Activated naive CD8-positive, alpha-beta T cell treated with anti-CD3 and anti-CD28 coated beads for 36 hours (primary cell): ENCODE data around the gene ADAMTSL1. TPM values are rescaled to one million over a fixed set of nuclear protein-coding genes. Genes with fewer than 3 reads are reported as not detected.

Source experiments
- DNase-seq: peaks from one replicate; pipeline ENCODE4 v3.0.0; 2021
- H3K27ac Mint-ChIP-seq: one replicate; pipeline ENCODE4 v1.8.0; 2022; ENCODE audit warnings: mild to moderate bottlenecking, moderate library complexity, mixed read lengths
- H3K27me3 Mint-ChIP-seq: one replicate; pipeline ENCODE4 v1.8.0; 2022; ENCODE audit warnings: mild to moderate bottlenecking, mixed read lengths
- H3K36me3 Mint-ChIP-seq: one replicate; pipeline ENCODE4 v1.8.0; 2021; ENCODE audit warnings: mild to moderate bottlenecking, mixed read lengths
- H3K4me1 Mint-ChIP-seq: one replicate; pipeline ENCODE4 v1.8.0; 2021; ENCODE audit warnings: mixed read lengths
- H3K4me3 Mint-ChIP-seq: one replicate; pipeline ENCODE4 v1.8.0; 2022; ENCODE audit warnings: mild to moderate bottlenecking, moderate library complexity, mixed read lengths
- H3K9me3 Mint-ChIP-seq: one replicate; pipeline ENCODE4 v1.8.0; 2022; ENCODE audit warnings: mixed read lengths
- total RNA-seq, 2 experiments: library from RNA; stranded (reverse); gene quantifications; one replicate each; pipeline ENCODE4 v1.2.3, GENCODE V29; 2021

ADAMTSL1 gene
- total RNA-seq, 2 experiments from 2014 or later: not detected

DNA sequence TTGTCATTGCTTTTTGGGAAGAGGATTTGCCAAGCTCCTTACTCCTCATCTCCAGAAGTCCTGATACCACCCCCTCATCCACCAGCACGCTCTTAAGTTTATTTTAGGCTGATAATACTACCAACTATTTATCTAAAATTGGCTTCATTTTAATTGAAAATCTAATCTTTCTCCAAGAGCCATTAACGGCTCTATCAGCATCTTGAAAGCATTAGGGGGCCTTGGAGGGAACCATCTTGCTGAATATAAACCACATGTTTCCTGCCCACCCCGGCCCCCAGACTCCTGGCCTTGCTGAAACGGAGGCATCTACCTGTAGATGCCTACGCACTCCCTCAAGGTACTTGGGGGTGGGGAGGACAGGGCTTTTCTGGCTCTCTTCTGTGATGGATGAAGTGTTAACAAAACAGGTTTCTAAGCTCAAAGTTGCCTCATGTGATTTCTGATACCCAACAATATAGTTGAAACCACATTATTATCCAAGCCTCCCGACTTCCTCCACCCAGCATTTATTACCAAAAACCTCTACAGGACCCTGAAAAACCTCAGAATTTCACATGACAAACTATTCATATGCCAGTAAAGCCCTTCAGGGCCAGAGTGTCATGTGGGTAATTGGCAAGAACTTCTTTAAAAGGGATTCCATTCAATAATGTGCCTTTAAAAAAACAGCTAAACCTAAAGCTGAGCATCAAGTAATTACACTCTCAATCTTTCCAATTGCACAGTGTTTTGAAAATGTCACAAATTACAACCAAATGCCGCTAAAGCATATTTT is 462.3 kb downstream of the ADAMTSL1 start:
- no peaks in the 10 kb centered on the region for H3K4me1 Mint-ChIP-seq
- H3K4me3 Mint-ChIP-seq: no peak overlapping the region
- H3K27ac Mint-ChIP-seq: no peak overlapping the region
- no peaks in the 10 kb centered on the region for H3K27me3 Mint-ChIP-seq
- H3K36me3 Mint-ChIP-seq: no peaks in the 10 kb centered on the region
- peaks cover 1% of the 10 kb centered on the region for H3K9me3 Mint-ChIP-seq
- no peak for DNase-seq

DNA sequence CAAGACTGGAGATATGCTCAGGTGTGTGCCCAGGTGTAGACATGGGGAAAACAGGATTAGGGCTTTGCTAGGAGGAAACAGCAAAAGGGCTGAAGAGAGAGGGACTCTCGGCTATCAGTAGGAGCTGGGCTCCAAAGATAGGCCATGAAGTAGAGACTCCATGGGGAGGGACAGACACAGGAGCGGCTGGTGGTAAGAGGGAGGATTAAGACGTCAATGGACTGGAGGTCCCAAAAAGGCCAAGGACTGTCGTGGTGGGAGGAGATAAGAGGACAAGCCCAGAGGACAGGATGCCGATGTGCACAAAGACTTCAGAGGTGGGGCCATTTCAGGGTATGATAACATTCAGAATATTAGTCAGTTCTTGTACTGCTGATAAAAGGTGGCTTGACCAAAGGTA is 466.0 kb downstream of the ADAMTSL1 start:
- Mint-ChIP-seq H3K27ac (no peak overlapping the region), H3K4me1 (no peaks in the 10 kb centered on the region), H3K27me3 (peaks cover under 1% of the 10 kb centered on the region), H3K4me3 (no peak overlapping the region), H3K9me3 (no peaks in the 10 kb centered on the region), H3K36me3 (no peaks in the 10 kb centered on the region)
- DNase-seq: no peak

DNA sequence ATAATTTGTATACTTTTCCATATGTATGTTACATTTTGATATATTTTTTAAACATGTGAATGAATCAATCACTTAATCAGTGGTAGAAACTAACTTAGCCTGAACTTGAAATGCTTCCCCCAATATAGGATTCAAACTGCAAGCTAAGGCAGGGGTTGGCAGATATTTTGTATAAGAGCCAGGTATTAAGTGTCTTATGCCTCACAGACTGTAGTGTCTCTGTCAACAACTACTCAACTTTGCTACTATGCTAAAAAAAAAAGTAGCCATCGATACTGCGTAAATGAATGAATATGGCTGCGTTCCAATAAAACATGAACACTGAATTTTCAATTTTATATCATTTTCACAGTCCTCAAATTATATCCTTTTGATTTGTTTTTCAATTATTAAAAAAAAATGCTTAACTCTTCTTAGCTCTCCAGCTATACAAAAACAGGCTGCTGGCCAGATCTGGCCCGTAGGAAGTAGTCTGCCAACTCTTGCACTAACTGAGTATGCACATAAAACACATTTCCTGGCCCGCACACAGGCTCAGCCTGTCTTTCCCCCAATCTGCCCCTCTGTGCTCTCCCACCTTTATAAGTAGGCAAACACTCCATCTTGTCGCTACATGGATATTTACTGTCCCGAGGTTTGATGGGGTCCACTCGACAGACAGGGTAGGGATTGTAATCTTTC is 467.2 kb downstream of the ADAMTSL1 start:
- Mint-ChIP-seq H3K4me1 (no peaks in the 10 kb centered on the region), H3K27me3 (peaks cover 3% of the 10 kb centered on the region), H3K36me3 (no peaks in the 10 kb centered on the region), H3K27ac (no peak overlapping the region), H3K9me3 (no peaks in the 10 kb centered on the region), H3K4me3 (no peak overlapping the region)
- no peak for DNase-seq

DNA sequence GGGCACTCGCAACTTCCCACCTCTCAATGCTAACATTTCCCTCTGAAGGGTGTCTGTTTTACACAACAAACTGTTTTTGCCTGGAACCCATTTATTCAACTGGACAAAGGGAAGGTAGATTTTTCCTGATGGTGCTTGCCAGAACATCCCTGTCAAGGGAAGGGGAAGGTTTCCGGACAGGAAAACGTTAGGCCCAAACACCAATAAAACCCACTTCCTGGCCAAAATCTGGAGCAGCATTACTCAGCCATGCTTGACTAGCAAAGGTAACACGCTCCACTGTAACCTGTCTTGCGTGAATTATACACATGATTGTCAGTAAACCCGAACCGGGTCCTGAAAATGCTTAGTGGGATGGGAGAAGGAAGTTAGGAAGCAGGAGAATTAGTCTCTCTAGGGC is 468.8 kb downstream of the ADAMTSL1 start:
- no peaks in the 10 kb centered on the region for H3K4me1 Mint-ChIP-seq
- H3K27me3 Mint-ChIP-seq: peaks cover 3% of the 10 kb centered on the region
- no peak overlapping the region for H3K27ac Mint-ChIP-seq
- H3K4me3 Mint-ChIP-seq: no peak overlapping the region
- H3K36me3 Mint-ChIP-seq: no peaks in the 10 kb centered on the region
- no peaks in the 10 kb centered on the region for H3K9me3 Mint-ChIP-seq
- no peak for DNase-seq

DNA sequence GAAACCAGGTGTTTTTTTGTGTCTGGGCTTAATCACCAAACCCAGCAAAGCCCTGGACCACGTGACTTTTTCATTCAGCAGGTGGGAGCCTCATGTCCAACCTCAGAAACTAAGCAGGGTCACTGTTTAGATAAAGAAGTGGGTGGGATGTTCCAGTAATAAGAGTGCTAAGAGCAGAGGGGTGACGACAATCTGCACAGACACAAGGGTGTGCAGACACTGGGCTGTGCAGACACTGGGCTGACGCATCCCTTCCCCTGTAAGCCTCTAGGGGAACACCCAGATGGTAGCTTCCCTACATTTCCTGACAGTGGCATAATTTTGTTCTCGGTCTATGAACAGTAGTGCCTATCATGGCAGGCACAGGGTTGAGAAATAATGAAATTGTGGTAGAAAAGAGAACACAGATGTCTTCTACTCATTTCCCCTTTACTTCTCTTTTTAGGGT is 474.0 kb downstream of the ADAMTSL1 start:
- H3K27ac Mint-ChIP-seq: no peak overlapping the region
- no peaks in the 10 kb centered on the region for H3K36me3 Mint-ChIP-seq
- H3K9me3 Mint-ChIP-seq: no peaks in the 10 kb centered on the region
- H3K4me1 Mint-ChIP-seq: no peaks in the 10 kb centered on the region
- H3K4me3 Mint-ChIP-seq: no peak overlapping the region
- peaks cover 3% of the 10 kb centered on the region for H3K27me3 Mint-ChIP-seq
- DNase-seq: no peak

DNA sequence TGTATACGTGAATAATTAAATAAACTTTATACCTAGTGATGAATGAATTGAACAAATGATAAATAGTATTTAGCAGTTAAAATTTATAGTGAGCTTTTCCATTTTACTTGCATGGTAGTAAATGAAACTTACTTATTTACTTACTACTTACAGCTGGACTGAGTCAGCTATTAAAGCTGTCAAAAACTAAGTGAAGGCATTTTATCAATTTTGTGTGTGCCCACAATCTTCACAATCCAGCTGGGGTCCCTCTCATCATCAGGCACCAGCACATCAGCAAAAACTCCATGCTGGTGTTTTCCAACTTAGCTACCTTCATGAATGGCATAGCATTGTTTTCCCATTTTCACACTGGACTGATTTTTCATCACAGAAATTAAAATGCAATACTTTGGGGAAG is 478.0 kb downstream of the ADAMTSL1 start:
- Mint-ChIP-seq H3K27me3 (no peaks in the 10 kb centered on the region), H3K27ac (no peak overlapping the region)

DNA sequence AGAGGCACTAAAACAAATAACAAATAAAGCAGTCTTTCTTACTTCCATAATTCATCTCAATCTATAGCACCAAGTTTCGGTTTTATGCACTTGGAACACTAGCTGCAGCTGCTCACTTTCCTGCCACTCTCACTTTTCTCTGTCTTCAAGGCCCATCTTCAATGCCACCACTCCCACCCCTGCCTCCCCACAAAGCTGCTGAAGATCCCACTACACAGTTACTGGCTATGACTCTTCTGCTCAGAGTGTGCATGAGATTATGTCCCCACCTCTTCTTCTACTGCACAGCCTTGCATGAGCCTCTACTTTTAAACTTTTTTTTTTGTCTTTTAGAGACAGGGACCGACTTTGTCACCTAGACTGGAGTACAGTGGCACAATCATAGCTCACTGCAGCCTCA is 481.7 kb downstream of the ADAMTSL1 start:
- Mint-ChIP-seq H3K27me3 (no peaks in the 10 kb centered on the region), H3K9me3 (no peaks in the 10 kb centered on the region), H3K4me3 (no peak overlapping the region), H3K27ac (no peak overlapping the region), H3K36me3 (no peaks in the 10 kb centered on the region), H3K4me1 (no peaks in the 10 kb centered on the region)
- DNase-seq: no peak

More for the DNA sequence above, 478.0 kb downstream of the ADAMTSL1 start:
- no peaks in the 10 kb centered on the region for H3K4me1 Mint-ChIP-seq
- DNase-seq: no peak
- no peaks in the 10 kb centered on the region for H3K9me3 Mint-ChIP-seq
- H3K4me3 Mint-ChIP-seq: no peak overlapping the region
- no peaks in the 10 kb centered on the region for H3K36me3 Mint-ChIP-seq
